Nucleus accumbens (tissue), 56 donors: ENCODE data around the gene CSNK1G2.

Experiments used
- DNase-seq, 56 donors: peaks; one replicate each; lab custom pipeline; 2025; lab: John Stamatoyannopoulos, UW

CSNK1G2 gene

DNA sequence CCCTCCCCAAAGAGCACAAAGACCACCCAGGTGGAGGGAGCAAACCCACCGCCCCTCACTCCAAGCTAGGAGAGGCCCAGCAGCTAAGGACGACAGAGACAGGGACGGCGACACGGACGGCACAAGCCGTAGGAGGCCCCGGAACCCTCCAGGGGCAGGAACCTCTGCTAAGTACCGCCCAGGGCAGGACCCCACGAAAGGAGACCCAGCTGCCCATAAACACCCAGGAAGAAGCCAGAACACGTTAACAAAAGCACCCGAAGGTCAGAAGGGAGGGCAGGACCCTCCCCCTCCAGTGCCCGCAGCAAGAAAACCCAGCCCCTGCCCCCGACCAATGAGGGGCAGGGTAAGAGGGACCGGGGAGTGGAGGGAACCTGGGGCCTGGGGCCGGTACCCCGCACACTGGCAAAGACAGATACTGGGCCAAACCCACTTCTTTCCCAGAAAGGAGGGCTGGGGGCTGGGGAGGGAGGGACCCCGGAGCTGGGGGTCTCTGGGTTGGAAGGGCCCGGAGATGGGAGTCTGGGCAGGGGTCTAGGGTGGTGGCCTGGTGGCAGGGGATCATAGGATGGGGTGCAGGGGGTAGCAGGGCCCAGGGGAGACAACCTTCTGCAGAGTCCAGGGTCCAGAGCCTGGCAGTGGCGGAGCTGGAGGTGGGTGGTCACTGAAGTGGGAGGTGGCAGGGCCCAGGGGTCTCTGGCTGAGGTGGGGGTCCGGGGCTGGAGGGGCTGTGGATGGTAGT, 72.1 kb downstream of the CSNK1G2 start:
- no peak for DNase-seq

DNA sequence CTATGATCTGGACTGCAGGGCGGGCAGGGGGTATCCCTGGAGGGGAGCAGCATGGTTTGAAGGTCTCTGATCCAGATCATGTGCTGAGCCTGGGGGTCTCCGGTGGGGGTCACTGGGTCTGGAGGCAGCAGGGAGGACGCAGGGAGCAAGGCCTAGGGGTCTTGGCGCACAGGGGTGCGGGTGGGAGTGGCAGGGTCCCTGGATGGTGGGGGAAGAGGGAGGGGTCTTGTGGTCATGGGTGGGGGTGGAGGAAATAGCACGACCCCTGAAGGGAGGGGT, 72.7 kb downstream of the CSNK1G2 start:
- DNase-seq, result no peak

DNA sequence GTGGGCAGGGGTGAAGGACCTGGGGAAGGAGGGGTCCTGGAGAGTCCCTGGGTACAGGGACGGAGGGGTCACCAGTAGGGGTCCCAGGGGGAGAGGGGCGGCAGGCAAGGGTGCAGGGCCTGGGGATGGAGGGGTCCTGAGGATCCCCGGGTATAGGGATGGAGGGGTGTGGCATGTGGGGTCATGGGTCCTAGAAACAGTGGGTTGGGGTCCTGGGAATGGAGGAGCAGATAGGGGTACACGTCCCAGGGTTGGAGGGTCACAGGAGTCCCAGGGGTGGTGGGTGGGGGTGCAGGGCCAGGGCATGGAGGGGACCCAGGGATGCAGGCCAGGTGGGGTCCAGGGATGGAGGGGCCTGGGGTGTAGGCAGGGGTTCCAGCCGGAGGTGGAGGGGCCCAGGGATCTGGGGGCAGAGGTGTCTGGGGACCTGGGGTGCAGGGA, 73.2 kb downstream of the CSNK1G2 start:
- no peak for DNase-seq

DNA sequence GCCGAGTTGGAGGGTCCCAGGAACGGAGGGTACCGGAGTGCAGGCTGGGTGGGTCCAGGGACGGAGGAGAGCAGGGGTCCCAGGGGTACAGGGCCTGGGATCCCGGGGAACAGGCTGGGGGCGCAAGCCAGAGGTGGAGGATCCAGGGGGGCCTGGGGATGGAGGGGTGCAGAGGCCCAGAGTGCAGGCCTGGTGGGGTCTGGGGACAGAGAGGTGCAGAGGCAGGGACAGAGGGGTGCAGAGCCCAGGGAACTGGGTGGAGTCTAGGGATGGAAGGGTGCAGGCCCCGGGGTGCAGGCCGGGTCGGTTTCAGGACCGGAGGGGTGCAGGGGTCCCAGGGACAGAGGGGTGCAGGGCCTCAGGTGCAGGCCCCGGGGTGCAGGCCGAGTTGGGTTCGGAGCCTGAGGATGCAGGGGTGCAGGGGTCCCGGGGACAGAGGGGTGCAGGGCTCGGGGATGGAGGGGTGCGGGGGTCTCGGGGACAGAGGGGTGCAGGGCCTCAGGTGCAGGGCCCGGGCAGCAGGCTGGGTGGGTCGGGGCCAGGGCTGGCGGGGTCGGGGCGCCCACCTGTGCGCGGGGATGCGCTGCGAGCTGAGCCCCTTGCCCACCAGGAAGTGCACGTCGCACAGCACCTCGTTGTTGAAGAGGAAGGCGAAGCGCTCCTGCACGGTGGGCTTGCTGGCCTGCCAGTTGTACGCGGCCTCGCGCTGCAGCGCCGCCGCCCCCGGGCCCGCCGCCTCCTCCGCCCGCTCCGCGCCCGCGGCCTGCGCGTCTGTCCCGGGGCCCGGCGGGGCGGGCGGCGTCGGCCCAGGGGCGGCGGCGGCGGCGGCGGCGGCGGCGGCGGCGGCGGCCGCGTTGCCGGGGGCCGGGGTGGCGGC, 74.0 kb downstream of the CSNK1G2 start:
- DNase-seq, result peak in 3 of 56 donors; percentile 18 to 28 (median 26)

DNA sequence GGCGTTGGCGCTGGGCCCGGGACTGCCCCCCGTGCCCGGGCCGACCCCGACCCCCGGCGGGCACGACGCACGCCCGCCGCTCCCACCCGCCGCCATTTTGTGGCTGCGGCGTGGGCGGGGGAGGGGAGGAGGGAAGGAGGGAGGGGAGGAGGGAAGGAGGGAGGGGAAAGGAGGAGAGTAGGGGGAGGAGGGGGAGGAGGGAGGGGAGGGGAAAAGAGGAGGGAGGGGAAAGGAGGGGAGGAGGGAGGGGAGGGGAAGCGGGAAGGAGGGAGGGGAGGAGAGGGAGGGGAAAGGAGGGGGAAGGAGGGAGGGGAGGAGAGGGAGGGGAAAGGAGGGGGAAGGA, 74.6 kb downstream of the CSNK1G2 start, which contains the start of gene BTBD2:
BTBD2 (minus strand) TSS at position 107 of the 343 bp plus-strand sequence; CDS start at position 96, 11 bp downstream.
- DNase-seq, result peak in 44 of 56 donors; percentile 8 to 82 (median 44)

DNA sequence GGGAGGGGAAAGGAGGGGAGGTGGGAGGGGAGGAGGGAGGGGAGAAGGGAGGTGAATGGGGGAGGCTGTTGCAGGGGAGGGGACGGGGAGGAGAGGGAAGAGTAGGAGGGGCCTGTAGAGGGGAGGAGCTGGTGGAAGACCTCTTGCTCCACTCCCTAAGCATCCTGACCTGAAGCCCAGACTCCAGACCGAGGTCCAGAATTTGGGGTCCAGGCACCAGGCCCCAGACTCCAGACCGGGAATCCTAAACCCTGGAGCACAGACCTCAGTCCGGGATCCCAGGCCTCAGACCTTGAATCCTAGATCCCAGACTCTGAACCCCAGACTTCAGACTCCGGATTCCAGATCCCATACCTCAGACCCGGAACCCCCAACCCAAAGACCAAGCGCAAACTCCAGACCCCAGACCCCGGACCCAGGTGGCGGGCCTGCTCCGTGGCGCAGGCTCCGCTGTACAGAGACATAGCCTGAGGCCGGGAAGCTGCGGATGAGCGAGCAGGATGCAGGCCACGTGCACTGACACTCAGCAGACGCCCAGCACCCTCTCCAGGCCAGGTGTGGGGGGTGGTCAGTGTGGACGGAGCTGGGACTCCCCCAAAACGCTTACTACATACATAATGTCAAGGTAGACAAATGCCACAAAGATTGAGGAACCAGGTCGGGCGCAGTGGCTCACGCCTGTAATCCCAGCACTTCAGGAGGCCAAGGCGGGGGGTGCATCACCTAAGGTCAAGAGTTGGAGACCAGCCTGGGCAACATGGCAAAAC, 75.3 kb downstream of the CSNK1G2 start:
- DNase-seq, result peak in 52 of 56 donors; percentile 11 to 87 (median 54)

DNA sequence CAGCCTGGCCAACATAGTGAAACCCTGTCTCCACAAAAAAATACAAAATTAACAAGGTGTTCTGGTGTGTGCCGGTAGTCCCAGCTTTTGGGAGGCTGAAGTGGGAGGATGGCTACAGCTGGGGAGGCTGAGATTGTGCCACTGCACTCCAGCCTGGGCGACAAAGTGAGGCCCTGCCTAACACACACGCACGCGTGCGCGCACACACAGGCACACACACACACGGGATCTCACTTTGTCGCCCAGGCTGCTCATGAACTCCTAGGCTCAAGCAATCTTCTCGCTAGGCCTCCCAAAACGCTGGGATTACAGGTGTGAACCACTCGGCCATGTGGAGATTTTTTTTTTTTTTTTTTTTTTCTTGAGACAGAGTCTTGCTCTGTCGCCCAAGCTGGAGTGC, 77.8 kb downstream of the CSNK1G2 start:
- DNase-seq, result no peak

DNA sequence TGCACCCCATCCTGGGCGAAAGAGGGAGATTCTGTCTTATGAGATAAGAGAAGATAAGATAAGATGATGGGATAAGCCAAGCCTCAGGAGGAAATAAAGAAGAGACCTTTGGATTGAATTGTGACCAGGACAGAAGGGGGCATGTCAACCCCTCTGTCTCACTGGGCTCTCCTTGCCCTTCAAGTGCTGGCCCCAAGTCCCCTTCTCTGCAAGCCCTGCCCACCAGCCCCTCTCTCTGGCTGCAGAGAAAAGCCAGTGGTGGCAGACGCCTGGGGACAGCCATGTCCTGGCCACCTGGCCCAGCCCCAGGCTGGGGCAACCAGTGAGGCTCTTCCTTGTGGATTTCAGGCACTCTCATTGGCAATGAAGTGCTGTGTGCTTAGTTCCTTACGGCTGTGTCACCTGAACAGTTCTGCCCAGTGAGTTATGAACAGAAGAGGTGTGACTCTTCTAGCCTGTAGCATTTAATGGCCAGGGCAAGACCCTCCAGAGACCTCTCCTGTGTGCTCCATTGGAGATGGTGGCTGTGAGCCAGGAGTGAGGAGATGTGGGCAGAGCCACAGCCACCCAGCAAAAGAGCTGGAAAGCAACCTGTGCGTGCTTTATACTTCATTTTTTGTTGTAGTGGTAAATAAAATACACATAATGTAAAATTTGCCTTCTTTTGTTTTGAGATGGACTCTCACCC, 80.6 kb downstream of the CSNK1G2 start:
- no peak for DNase-seq

DNA sequence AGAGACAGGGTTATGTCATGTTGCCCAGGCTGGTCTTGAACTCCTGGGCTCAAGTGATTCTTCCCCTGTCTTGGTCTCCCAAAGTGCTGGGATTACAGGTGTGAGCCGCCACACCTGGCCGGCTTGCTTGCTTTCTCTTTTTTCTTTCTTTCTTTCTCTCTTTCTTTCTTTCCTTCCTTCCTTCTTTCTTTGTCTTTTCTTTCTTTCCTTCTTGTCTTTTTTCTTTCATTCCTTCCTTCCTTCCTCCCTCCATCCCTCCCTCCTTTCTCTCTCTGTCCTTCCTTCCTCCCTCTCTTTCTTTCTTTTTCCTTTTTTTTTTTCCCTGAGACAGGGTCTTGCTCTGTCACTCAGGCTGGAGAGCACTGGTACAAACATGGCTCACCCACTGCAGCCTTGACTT, 81.3 kb downstream of the CSNK1G2 start:
- DNase-seq, result no peak

DNA sequence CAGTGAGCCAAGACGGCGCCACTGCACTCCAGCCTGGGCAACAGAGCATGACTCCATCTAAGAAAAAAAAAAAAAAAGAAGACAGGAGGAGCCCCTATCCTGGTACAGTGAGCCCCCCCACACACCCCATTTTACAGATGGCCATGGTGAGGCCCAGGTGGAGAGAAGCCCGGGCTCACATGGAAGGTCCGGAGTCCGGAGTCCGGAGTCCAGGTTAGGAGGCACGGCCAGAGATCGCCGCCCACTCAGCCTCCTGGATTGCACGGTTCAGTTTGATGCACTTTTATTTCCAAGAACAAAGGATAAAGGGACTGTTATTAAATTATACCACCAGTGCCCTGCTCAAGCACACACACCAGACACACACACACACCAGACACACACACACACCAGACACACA, 85.8 kb downstream of the CSNK1G2 start:
- no peak for DNase-seq

DNA sequence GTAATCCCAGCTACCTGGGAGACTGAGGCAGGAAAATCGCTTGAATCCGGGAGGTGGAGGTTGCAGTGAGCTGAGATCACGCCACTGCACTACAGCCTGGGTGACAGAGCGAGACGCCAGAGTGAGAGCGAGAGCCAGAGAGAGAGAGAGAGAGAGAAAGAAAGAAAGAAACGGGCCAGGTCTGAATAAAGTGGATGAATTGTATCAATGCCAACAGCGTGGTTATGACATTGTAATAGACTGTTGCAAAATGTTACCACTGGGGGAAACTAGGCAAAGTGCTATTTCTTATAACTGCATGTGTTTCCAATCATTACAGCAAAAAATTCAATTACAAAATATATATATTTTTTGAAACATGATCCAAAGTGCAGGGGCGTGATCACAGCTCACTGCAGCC, 86.4 kb downstream of the CSNK1G2 start:
- DNase-seq, result no peak
